ENCODE data around the gene FN1. TPM values are rescaled to one million over a fixed set of nuclear protein-coding genes. Genes with fewer than 3 reads are reported as not detected.

The FN1 gene
- total RNA-seq, 2 donors from 2014 or later = 84.2 to 257 TPM

- DNase-seq (ENCODE audit: low spot score) = no peak
- no peak overlapping the region for H3K27ac ChIP-seq
- 94% methylated on average over 12 of the region's 12 CpGs for WGBS
- intact Hi-C loops (cut with DNase I) = no loop called here
- H3K27me3 ChIP-seq (replicated peaks; ENCODE audit: insufficient read depth) = no peaks in the 10 kb centered on the region
- TF ChIP-seq POLR2AphosphoS5 (IDR thresholded peaks at IDR 0.05) (no peak), POLR2A (IDR thresholded peaks at IDR 0.05) (no peak)
- H3K9me3 ChIP-seq = no peaks in the 10 kb centered on the region
- H3K36me3 ChIP-seq = no peaks in the 10 kb centered on the region
- H3K4me1 ChIP-seq (replicated peaks) = no peaks in the 10 kb centered on the region
- H3K4me3 ChIP-seq = no peak overlapping the region
Observed at GRCh38 chr2:215423928-215424540, 11.8 kb downstream of the FN1 start.

DNA sequence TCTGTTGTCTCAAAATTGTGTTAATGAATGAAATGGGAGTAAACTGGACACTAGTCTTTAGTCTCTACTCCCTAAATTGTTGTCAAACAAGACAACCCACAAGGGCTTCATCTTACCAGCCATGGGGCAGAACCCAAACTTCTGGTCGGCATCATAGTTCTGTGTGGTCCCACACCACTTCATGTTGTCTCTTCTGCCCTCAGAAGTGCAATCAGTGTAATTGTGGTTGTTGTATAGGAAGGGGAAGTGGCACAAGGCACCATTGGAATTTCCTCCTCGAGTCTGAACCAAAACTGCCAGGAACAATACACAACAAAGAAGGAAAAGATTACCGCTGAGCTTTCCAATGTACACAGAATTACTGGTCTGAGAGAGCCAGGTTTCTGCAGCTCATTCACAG, 12.6 kb downstream of the FN1 start:
- Histone ChIP-seq H3K9me3 (no peaks in the 10 kb centered on the region), H3K4me3 (no peak overlapping the region), H3K36me3 (no peaks in the 10 kb centered on the region), H3K27ac (no peak overlapping the region), H3K27me3 (replicated peaks; ENCODE audit: insufficient read depth) (no peaks in the 10 kb centered on the region), H3K4me1 (replicated peaks) (no peaks in the 10 kb centered on the region)
- intact Hi-C loops (cut with DNase I) = no loop called here
- TF ChIP-seq POLR2A (IDR thresholded peaks at IDR 0.05) = no peak
- peak; percentile 54 for TF ChIP-seq POLR2AphosphoS5 (IDR thresholded peaks at IDR 0.05)
- no peak for TF ChIP-seq CTCF (IDR thresholded peaks at IDR 0.05)
- WGBS = 51% methylated on average over 3 of the region's 3 CpGs
- peak; percentile 28 for DNase-seq (ENCODE audit: low spot score)

GRCh38 chr2:215422676-215423075, 13.2 kb downstream of the FN1 start:
- intact Hi-C loops (cut with DNase I) = no loop called here
- no peaks in the 10 kb centered on the region for H3K27me3 ChIP-seq (replicated peaks; ENCODE audit: insufficient read depth)
- no peaks in the 10 kb centered on the region for H3K36me3 ChIP-seq
- no peak for DNase-seq (ENCODE audit: low spot score)
- no peak overlapping the region for H3K4me3 ChIP-seq
- no peak for TF ChIP-seq POLR2AphosphoS5 (IDR thresholded peaks at IDR 0.05)
- no peak for TF ChIP-seq POLR2A (IDR thresholded peaks at IDR 0.05)
- no peak for TF ChIP-seq CTCF (IDR thresholded peaks at IDR 0.05)
- H3K27ac ChIP-seq = no peak overlapping the region
- H3K4me1 ChIP-seq (replicated peaks) = no peaks in the 10 kb centered on the region
- H3K9me3 ChIP-seq = no peaks in the 10 kb centered on the region
- 97% methylated on average over 4 of the region's 4 CpGs for WGBS

- TF ChIP-seq POLR2A (IDR thresholded peaks at IDR 0.05) (no peak), POLR2AphosphoS5 (IDR thresholded peaks at IDR 0.05) (no peak), CTCF (IDR thresholded peaks at IDR 0.05) (no peak)
- no peaks in the 10 kb centered on the region for H3K4me1 ChIP-seq (replicated peaks)
- H3K36me3 ChIP-seq = no peaks in the 10 kb centered on the region
- no peaks in the 10 kb centered on the region for H3K27me3 ChIP-seq (replicated peaks; ENCODE audit: insufficient read depth)
- intact Hi-C loops (cut with DNase I) = no loop called here
- no peak overlapping the region for H3K4me3 ChIP-seq
- no peak overlapping the region for H3K27ac ChIP-seq
- DNase-seq (ENCODE audit: low spot score) = no peak
- 76% methylated on average over 10 of the region's 10 CpGs for WGBS
- no peaks in the 10 kb centered on the region for H3K9me3 ChIP-seq
Observed at GRCh38 chr2:215421859-215422461, 13.9 kb downstream of the FN1 start.

DNA sequence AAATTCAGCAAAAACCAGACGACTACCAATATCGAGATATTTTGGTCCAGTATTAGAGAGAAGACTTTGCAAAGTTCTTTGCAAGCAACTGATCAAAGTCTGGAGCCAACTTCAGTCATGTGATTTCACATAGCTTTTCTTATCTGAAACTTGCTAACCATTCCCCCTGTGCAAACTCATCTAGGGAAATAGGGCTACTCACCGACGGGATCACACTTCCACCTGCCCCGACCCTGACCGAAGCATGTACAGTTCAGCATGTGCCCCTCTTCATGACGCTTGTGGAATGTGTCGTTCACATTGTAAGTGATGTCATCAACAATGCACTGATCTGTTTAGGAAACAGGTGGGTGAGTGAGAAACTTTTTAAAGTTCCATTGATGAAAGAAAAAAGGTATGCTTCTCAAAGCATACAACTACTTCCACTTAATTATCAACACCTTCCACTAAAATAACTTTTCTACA, 15.4 kb downstream of the FN1 start:
- Histone ChIP-seq H3K4me1 (replicated peaks) (no peaks in the 10 kb centered on the region), H3K27ac (no peak overlapping the region)
- intact Hi-C loops (cut with DNase I) = no loop called here

More for the DNA sequence above, 15.4 kb downstream of the FN1 start:
- no peak for DNase-seq (ENCODE audit: low spot score)
- H3K27me3 ChIP-seq (replicated peaks; ENCODE audit: insufficient read depth) = no peaks in the 10 kb centered on the region
- H3K4me3 ChIP-seq = no peak overlapping the region
- H3K9me3 ChIP-seq = no peaks in the 10 kb centered on the region
- 87% methylated on average over 8 of the region's 8 CpGs for WGBS
- TF ChIP-seq CTCF (IDR thresholded peaks at IDR 0.05) (no peak), POLR2A (IDR thresholded peaks at IDR 0.05) (no peak), POLR2AphosphoS5 (IDR thresholded peaks at IDR 0.05) (no peak)
- no peaks in the 10 kb centered on the region for H3K36me3 ChIP-seq

Data from prostate gland (tissue), 2 donors.